Breast epithelium (tissue), 3 donors: ENCODE results near the gene NOL4L.

ENCODE experiments used
- POLR2A ChIP-seq: fragments of 450-650 bp; IDR thresholded peaks from one replicate; pipeline ENCODE4 v1.6.1; 2016; ENCODE audit warnings: antibody characterized with exemption, mild to moderate bottlenecking, moderate library complexity
- POLR2AphosphoS5 ChIP-seq, 3 donors: sonication (generic); formaldehyde crosslinking; IDR thresholded peaks; one replicate each; pipeline ENCODE4 v1.6.1; 2017; ENCODE audit warnings: antibody characterized with exemption in 3 of 3
- TF ChIP-seq, protein P1 (sequence below), 3 donors: fragments of 450-650 bp; IDR thresholded peaks; one replicate each; pipeline ENCODE4 v1.5.1; 2016 to 2017; ENCODE audit warnings: antibody characterized with exemption in 3 of 3, mild to moderate bottlenecking in 3 of 3, moderate library complexity in 3 of 3

DNA sequence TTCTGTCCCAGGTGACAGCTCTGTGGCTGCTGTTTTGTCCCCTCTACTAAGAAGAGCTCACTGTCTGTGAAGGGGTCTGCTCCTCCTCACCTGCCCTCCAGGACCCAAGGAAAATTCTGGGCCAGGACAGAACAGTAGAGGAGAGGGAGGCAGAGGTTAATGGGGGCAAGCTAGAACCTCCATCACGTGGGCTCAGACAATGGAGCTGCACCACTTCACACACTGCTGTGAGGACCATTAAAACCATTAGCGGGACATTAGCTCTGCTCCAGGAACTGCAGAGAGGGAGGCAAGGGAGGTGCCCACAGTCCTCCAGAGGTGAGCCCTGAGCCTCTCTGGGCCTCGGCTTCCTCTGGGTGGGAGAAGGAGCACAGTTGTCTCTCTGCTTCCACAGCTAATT, 78.4 kb downstream of the NOL4L start:
- TF ChIP-seq, protein P1, sequence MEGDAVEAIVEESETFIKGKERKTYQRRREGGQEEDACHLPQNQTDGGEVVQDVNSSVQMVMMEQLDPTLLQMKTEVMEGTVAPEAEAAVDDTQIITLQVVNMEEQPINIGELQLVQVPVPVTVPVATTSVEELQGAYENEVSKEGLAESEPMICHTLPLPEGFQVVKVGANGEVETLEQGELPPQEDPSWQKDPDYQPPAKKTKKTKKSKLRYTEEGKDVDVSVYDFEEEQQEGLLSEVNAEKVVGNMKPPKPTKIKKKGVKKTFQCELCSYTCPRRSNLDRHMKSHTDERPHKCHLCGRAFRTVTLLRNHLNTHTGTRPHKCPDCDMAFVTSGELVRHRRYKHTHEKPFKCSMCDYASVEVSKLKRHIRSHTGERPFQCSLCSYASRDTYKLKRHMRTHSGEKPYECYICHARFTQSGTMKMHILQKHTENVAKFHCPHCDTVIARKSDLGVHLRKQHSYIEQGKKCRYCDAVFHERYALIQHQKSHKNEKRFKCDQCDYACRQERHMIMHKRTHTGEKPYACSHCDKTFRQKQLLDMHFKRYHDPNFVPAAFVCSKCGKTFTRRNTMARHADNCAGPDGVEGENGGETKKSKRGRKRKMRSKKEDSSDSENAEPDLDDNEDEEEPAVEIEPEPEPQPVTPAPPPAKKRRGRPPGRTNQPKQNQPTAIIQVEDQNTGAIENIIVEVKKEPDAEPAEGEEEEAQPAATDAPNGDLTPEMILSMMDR (IDR thresholded peaks at IDR 0.05), result no peak
- TF ChIP-seq POLR2A, result no peak
- TF ChIP-seq POLR2AphosphoS5 (IDR thresholded peaks at IDR 0.05), result no peak
